Measurements from ENCODE around the gene FADS1. TPM values are rescaled to one million over a fixed set of nuclear protein-coding genes. Genes with fewer than 3 reads are reported as not detected.

The FADS1 gene
- total and polyA plus RNA-seq, 2 donors (not counting 3 experiments of a cell fraction or from before 2014, with no cell fraction given): 110 to 121 TPM

GRCh38 chr11:61862714-61863547, 46.1 kb upstream of the FADS1 start:
- dilution Hi-C loops (cut with MboI; ENCODE audit: extremely low pct_ligation_motif_present, low sequenced_read_pairs) (no loop called here), intact Hi-C loops (cut with micrococcal nuclease) (no loop called here)
- no peak overlapping the region for H2AFZ ChIP-seq (ENCODE audit: low read depth, low read length)
- H3K4me3 ChIP-seq (replicated peaks in 1 of 3; ENCODE audit: insufficient read depth in 1 of 3, low read depth in 1 of 3, low read length in 3 of 3): no peak overlapping the region
- ChIA-PET POLR2A (no interaction called here), CTCF (interaction anchor here (1.1 to 1.5 kb wide), 2 partner anchors 66 to 219 kb away, joined by 3 to 5 read pairs; no protein-coding TSS in a partner anchor)
- H4K20me1 ChIP-seq (replicated peaks; ENCODE audit: control insufficient read depth, extremely low read depth, insufficient read depth, low read length): no peaks in the 10 kb centered on the region
- H3K27me3 ChIP-seq (ENCODE audit: control insufficient read depth in 2 of 2, insufficient read depth in 2 of 2, low read length in 2 of 2): no peaks in the 10 kb centered on the region
- H3K9me1 ChIP-seq (replicated peaks; ENCODE audit: control insufficient read depth, extremely low read depth, insufficient read depth, low read length): no peaks in the 10 kb centered on the region
- H3K9me3 ChIP-seq (replicated peaks; ENCODE audit: control insufficient read depth, insufficient read depth, low read length): no peaks in the 10 kb centered on the region
- H3K79me2 ChIP-seq (ENCODE audit: control insufficient read depth, insufficient read depth, low read length): no peaks in the 10 kb centered on the region
- no peak overlapping the region for H3K9ac ChIP-seq (replicated peaks; ENCODE audit: extremely low read depth, insufficient read depth, low read length)
- no TSS peak for BruUV-seq (replicated peaks)
- no peaks in the 10 kb centered on the region for H3K4me1 ChIP-seq (ENCODE audit: control insufficient read depth, extremely low read depth, insufficient read depth, low read length)
- no peak for DNase-seq (ENCODE audit: low read depth, low spot score)
- no peak overlapping the region for H3K4me2 ChIP-seq (ENCODE audit: insufficient read depth, low read length)
- TF ChIP-seq POLR2AphosphoS5 (IDR thresholded peaks at IDR 0.05; ENCODE audit: insufficient read depth, low read depth, low read length) (peak; percentile 12), EZH2 (IDR thresholded peaks at IDR 0.05; ENCODE audit: borderline replicate concordance, low read depth, low read length, severe bottlenecking) (no peak), MYC (IDR thresholded peaks at IDR 0.05; ENCODE audit: low read depth, low read length) (no peak)
- H3K36me3 ChIP-seq (ENCODE audit: control insufficient read depth in 2 of 2, extremely low read depth in 1 of 2, insufficient read depth in 2 of 2, low read length in 2 of 2): peaks cover 18 to 30% of the 10 kb centered on the region in 2 experiments
- FAIRE-seq: no peak
- H3K27ac ChIP-seq (ENCODE audit: insufficient read depth, low read depth, low read length): no peak overlapping the region

- no peaks in the 10 kb centered on the region for H3K9me3 ChIP-seq (replicated peaks; ENCODE audit: control insufficient read depth, insufficient read depth, low read length)
- ChIA-PET CTCF (interaction anchor here (0.6 to 1.5 kb wide), 2 partner anchors 220 to 1908 kb away, joined by 3 to 5 read pairs; no protein-coding TSS in a partner anchor), POLR2A (no interaction called here)
- H3K9me1 ChIP-seq (replicated peaks; ENCODE audit: control insufficient read depth, extremely low read depth, insufficient read depth, low read length): no peaks in the 10 kb centered on the region
- no TSS peak for BruUV-seq (replicated peaks)
- H3K4me3 ChIP-seq (replicated peaks in 1 of 3; ENCODE audit: insufficient read depth in 1 of 3, low read depth in 1 of 3, low read length in 3 of 3): no peak overlapping the region
- intact Hi-C loops (cut with micrococcal nuclease) (no loop called here), dilution Hi-C loops (cut with MboI; ENCODE audit: extremely low pct_ligation_motif_present, low sequenced_read_pairs) (no loop called here)
- no peak overlapping the region for H3K9ac ChIP-seq (replicated peaks; ENCODE audit: extremely low read depth, insufficient read depth, low read length)
- H3K79me2 ChIP-seq (ENCODE audit: control insufficient read depth, insufficient read depth, low read length): no peaks in the 10 kb centered on the region
- H3K36me3 ChIP-seq (ENCODE audit: control insufficient read depth in 2 of 2, extremely low read depth in 1 of 2, insufficient read depth in 2 of 2, low read length in 2 of 2): peaks cover 22 to 42% of the 10 kb centered on the region in 2 experiments
- FAIRE-seq (no peak), DNase-seq (ENCODE audit: low read depth, low spot score) (no peak)
- H3K27ac ChIP-seq (ENCODE audit: insufficient read depth, low read depth, low read length): no peak overlapping the region
- TF ChIP-seq MYC (IDR thresholded peaks at IDR 0.05; ENCODE audit: low read depth, low read length): no peak
- TF ChIP-seq CTCF (IDR thresholded peaks at IDR 0.05; ENCODE audit: extremely low read depth in 1 of 2, insufficient read depth in 1 of 2, low read depth in 1 of 2, low read length in 2 of 2): no peak
- H3K4me2 ChIP-seq (ENCODE audit: insufficient read depth, low read length): no peak overlapping the region
- H4K20me1 ChIP-seq (replicated peaks; ENCODE audit: control insufficient read depth, extremely low read depth, insufficient read depth, low read length): no peaks in the 10 kb centered on the region
- no peak overlapping the region for H2AFZ ChIP-seq (ENCODE audit: low read depth, low read length)
- no peaks in the 10 kb centered on the region for H3K27me3 ChIP-seq (ENCODE audit: control insufficient read depth in 2 of 2, insufficient read depth in 2 of 2, low read length in 2 of 2)
- no peaks in the 10 kb centered on the region for H3K4me1 ChIP-seq (ENCODE audit: control insufficient read depth, extremely low read depth, insufficient read depth, low read length)
Measured at GRCh38 chr11:61861634-61862033, 44.8 kb upstream of the FADS1 start.

Data from endothelial cell of umbilical vein (primary cell).